CD1c-positive myeloid dendritic cell (primary cell): ENCODE results near the gene LHFPL3.

Source experiments
- DNase-seq: peaks from one replicate; pipeline ENCODE4 v3.0.0-alpha.2; 2016; ENCODE audit errors: extremely low spot score

Gene LHFPL3

GRCh38 chr7:104800307-104800706 is 471.9 kb downstream of the LHFPL3 start:
- no peak for DNase-seq

GRCh38 chr7:104801022-104801421 is 472.6 kb downstream of the LHFPL3 start:
- DNase-seq: no peak

- no peak for DNase-seq
Measured at GRCh38 chr7:104803931-104804330, 475.5 kb downstream of the LHFPL3 start.

GRCh38 chr7:104804696-104805095 is 476.3 kb downstream of the LHFPL3 start:
- DNase-seq: no peak

- DNase-seq: no peak
Measured at GRCh38 chr7:104805449-104806317, 477.3 kb downstream of the LHFPL3 start.

GRCh38 chr7:104807671-104808070 is 479.3 kb downstream of the LHFPL3 start:
- DNase-seq: no peak

- DNase-seq: no peak
Measured at GRCh38 chr7:104809906-104810305, 481.5 kb downstream of the LHFPL3 start.

GRCh38 chr7:104814126-104814525 is 485.7 kb downstream of the LHFPL3 start:
- DNase-seq: no peak

GRCh38 chr7:104814671-104815400 is 486.4 kb downstream of the LHFPL3 start:
- no peak for DNase-seq

- no peak for DNase-seq
Measured at GRCh38 chr7:104816537-104816936, 488.1 kb downstream of the LHFPL3 start.

- no peak for DNase-seq
Measured at GRCh38 chr7:104818961-104819880, 490.8 kb downstream of the LHFPL3 start.

GRCh38 chr7:104820836-104821535 is 492.6 kb downstream of the LHFPL3 start:
- no peak for DNase-seq

- no peak for DNase-seq
Measured at GRCh38 chr7:104823177-104823576, 494.8 kb downstream of the LHFPL3 start.

- DNase-seq: no peak
Measured at GRCh38 chr7:104825099-104825498, 496.7 kb downstream of the LHFPL3 start.

- no peak for DNase-seq
Measured at GRCh38 chr7:104826135-104826534, 497.7 kb downstream of the LHFPL3 start.

GRCh38 chr7:104836976-104837375 is 508.6 kb downstream of the LHFPL3 start:
- DNase-seq: no peak

GRCh38 chr7:104838537-104839299 is 510.3 kb downstream of the LHFPL3 start:
- DNase-seq: no peak

- DNase-seq: no peak
Measured at GRCh38 chr7:104839842-104840241, 511.4 kb downstream of the LHFPL3 start.

GRCh38 chr7:104841798-104842197 is 513.4 kb downstream of the LHFPL3 start:
- no peak for DNase-seq

GRCh38 chr7:104843198-104843597 is 514.8 kb downstream of the LHFPL3 start:
- no peak for DNase-seq

- DNase-seq: no peak
Measured at GRCh38 chr7:104845557-104845956, 517.2 kb downstream of the LHFPL3 start.
